ENCODE data around the gene SLC25A43.

- no peak for TF ChIP-seq POLR2A (IDR thresholded peaks at IDR 0.05)
- no peak for TF ChIP-seq CTCF (IDR thresholded peaks at IDR 0.05)
Measured at GRCh38 chrX:119419146-119419545, 20.0 kb downstream of the SLC25A43 start.

Measured in uterus (tissue), 2 donors.